Prostate gland (tissue), 2 donors: Measurements from ENCODE around the gene SPATA31D1.

Experiments used
- POLR2A ChIP-seq: fragments of 450-650 bp; IDR thresholded peaks from one replicate; pipeline ENCODE4 v1.6.1; 2016; ENCODE audit warnings: antibody characterized with exemption, mild to moderate bottlenecking
- POLR2AphosphoS5 ChIP-seq: sonication (generic); formaldehyde crosslinking; IDR thresholded peaks from one replicate; pipeline ENCODE4 v1.6.1; 2017; ENCODE audit warnings: antibody characterized with exemption
- TF ChIP-seq, protein P1 (sequence below), 4 experiments: fragments of 200-600 bp in 2 of 4; fragments of 450-650 bp in 2 of 4; sonication (generic) in 2 of 4; IDR thresholded peaks; 1 replicate in 3 of 4; 2 replicates in 1 of 4; pipeline ENCODE4 v1.5.1; 2016 to 2019; ENCODE audit warnings: antibody characterized with exemption in 4 of 4, mild to moderate bottlenecking in 2 of 4, moderate library complexity in 2 of 4

DNA sequence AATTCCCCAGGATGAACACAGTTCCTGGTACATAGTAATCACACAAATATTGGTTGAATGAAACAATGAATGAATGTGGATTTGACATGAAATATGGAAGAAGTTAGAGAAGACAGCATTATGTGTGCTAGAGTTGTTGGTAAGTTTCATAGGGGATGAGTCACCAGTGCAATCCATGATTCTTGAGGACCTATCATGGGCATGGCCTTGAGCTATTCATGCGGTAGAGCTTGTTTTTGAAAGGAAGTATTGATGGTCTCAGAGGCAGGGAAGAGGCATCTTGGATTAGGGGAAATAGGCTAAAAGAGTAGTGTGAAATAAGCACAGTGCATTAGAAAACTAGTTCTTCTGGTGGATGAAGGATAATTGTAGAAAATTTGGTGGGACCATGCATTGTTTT lies 22.1 kb downstream of the SPATA31D1 start:
- TF ChIP-seq, protein P1, sequence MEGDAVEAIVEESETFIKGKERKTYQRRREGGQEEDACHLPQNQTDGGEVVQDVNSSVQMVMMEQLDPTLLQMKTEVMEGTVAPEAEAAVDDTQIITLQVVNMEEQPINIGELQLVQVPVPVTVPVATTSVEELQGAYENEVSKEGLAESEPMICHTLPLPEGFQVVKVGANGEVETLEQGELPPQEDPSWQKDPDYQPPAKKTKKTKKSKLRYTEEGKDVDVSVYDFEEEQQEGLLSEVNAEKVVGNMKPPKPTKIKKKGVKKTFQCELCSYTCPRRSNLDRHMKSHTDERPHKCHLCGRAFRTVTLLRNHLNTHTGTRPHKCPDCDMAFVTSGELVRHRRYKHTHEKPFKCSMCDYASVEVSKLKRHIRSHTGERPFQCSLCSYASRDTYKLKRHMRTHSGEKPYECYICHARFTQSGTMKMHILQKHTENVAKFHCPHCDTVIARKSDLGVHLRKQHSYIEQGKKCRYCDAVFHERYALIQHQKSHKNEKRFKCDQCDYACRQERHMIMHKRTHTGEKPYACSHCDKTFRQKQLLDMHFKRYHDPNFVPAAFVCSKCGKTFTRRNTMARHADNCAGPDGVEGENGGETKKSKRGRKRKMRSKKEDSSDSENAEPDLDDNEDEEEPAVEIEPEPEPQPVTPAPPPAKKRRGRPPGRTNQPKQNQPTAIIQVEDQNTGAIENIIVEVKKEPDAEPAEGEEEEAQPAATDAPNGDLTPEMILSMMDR (IDR thresholded peaks at IDR 0.05) = no peak
- TF ChIP-seq POLR2A (no peak), POLR2AphosphoS5 (no peak)
